GM19438 (cell line): ENCODE measurements around the gene ZNF407.
A peak's percentile ranks its signal among the peaks of the same experiment; 100 is the strongest.

Experiments
- ATAC-seq: cut with Tn5 transposase; IDR thresholded peaks from one replicate; pipeline ENCODE4 v1.9.1; 2021; ENCODE audit warnings: low read depth; ENCODE audit not compliant: unreplicated experiment

The ZNF407 gene

DNA sequence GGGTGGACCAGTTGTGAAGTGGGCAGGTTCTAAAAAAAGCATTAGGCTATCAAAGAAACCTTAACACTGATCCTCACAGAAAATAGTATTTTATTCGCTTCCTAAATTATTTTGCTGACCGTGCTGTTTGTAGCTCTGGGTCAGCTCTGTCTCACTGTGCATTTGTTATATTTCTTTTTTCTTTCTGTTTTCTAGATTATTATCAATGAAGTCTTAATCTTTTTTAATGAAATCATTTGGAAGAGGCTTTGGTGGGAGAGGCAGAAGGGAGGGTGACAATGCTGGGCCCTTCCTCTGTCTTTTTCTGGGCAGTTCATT lies 397.7 kb downstream of the ZNF407 start:
- ATAC-seq: no peak

DNA sequence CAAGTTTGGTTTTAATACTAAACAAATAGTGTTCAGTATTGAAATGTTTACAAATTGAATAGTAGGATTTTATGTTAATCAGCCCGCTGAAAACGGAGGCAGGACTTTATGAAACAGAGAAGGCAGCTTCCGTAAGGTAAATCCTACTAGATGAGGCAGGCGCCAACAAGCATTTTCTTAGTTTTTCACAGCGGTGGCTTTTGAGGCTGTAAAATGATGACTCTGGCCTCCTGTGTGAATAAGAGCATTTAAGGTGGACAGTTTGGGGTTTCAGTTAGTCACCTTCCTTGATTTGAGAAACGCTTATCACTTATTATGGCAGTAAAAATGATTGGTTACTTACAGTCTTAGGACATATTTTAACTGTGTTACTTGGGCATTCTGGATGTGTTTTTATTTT lies 398.4 kb downstream of the ZNF407 start:
- ATAC-seq: no peak

DNA sequence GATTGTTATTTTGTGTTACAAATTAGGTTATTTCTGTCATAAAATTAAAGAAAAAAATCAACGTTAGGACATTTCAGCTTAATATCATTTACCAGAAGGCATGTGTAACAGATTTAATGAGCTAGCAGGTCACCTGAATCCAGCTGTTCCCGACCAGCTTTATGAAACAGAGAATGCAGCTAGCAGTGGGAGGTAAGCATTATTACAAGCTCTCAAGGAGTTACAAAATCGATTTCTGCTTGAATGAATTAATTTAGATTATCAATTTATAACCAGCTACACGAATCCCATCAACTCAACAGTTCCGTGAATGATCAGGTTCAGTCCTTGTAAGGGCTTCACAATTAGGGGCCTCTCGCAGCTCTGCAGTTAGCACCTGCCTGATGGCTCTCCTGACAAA lies 399.3 kb downstream of the ZNF407 start:
- no peak for ATAC-seq

DNA sequence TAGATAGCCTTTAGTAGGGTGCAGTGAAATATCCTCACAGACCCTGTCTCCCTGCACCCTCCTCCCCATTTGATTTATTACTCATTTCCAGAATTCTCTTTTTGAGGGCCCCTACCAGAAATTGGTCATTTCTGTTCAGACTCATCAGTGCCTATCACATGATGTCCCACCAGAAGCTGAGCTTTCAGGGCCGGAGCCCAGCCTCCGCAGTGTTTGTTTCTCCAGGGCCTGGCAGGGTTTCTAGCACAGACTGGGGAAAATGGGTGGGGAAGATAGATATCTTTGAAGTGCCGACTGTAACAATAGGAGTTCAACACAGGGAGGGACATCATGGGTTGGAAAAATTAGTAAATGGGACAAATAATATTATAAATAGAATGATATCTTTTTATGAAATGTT lies 403.2 kb downstream of the ZNF407 start:
- ATAC-seq: no peak

DNA sequence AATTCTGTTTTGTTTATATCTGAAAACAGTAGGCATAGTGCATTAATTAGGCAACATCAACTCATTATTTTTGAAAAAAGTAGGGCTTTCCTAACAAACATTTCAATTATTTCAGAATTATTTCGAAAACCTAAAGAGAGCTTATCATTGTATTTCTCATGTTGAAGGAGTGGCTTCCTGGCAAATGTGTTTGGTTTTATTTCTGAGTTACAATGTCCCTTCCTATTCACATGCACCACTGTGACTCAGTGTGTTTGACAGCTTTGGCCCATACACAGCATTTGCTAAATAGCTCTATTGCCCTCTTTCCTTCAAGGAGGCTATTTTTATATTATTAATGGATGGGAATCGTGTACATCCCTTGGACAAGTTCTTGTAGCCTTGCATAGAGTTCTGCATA lies 405.4 kb downstream of the ZNF407 start:
- no peak for ATAC-seq

DNA sequence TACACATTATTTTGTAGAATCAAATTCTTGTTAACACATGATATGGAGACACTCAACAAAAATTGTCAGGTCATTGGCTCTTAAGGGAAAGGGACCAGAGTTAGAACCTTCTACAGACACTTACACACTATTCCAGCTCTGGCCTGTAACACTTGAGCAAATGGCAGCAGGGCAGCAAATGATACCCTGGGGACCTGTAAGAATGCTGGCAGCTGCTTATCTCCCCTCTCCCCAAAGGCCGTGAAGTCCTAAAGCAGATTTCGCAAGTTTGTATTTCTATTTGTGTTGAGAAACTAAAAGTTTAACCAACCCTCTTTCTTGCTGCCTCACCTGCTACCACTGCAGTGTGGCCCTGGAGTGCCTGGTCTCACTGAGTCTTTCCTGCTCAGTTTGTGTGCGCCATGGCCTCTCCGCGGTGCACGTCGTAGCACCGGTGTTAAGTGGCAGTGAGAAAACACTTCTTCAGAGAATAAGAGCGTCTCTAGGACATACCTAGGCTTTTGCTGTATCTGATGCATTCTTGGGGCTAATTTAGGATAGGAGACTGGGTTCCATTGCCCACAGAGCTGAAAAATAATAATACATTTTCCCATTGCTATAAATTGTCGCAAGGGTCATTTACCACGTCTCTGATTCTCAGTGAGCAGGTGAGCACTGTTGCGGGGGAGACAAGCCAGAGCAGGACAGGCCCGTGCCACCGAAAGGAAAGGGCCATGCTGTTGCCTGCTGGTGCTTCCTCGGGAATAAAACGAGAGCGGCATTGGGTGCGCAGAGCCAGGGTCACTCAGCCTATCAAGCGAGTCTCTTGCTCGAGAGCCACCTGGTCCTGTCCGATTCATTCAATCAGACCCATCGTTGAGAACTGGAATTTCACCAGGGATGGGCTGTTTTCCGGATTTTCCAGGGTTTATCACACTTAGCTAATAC lies 406.4 kb downstream of the ZNF407 start:
- no peak for ATAC-seq

DNA sequence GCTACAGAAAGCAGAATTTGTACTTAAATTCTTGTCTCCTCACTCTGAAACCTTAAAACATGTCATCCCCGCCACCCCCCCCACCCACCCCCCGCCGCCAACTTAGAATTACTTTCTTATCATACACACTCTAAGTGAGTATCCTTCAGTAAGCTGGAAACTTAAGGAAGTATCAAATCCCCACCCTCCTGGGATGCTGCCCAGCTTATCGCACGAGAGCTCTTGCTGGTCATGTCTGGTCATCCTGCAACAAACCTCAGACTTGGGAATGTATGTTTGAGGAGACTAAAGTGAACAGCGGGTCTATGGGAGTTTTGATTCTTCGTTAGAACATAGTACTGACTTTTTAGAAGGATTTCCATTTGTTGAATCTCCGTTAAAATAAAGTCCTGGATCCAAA lies 408.0 kb downstream of the ZNF407 start:
- no peak for ATAC-seq

DNA sequence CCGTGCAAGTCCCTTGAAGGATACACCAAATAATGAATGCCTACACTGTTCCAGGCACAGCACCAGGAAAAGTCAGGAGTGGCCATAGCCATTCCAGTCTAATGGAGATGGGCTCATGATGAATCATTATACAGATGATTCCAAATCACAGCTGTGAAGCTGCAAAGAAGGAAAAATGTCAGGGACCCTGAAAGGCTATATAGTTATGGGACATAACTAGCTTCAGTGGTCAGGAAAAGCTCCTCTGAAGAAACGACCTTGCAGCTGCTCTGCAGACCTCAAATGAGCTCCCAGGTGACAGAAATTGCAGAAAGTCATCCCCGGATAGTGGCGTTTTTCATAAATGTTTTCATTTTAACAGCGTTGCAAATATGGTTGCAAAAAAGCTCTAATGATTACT lies 410.5 kb downstream of the ZNF407 start:
- ATAC-seq: no peak

DNA sequence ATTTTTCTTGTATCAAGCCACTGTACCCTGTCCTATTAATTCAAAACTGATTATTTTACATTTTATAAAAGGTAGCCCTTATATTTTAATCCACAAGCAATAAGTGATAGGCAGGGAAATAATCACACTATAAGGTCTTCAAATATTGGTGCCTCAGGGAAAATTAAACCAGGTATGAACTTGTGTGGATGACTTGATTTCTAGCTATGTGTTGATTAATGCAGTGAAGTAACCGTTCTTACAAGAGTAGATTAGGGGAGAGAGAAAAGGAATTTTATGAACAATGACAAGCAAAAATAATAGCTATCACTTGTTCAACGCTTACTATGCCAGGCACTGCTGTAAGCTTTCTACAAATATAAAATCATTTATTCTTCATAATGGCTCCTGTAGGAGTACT lies 411.6 kb downstream of the ZNF407 start:
- ATAC-seq: no peak

DNA sequence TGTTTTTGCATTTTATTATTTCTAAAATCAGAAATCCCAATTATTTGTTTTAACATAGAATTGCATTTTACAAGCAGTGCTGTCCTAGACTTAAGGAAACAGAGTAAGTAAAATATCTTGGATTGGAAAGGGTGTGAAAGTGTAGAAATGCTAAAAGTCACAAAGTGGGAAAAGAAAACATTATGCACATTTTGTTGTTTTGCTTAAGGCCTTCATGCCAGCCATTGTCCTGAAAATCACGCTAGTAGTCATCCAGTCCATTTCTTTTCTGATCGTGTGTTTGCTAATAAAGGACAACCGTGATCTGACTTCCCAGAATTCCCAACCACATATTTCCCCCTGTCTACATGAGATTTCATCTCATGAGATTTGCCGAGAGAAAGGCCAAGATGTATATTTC lies 412.2 kb downstream of the ZNF407 start:
- ATAC-seq: no peak

DNA sequence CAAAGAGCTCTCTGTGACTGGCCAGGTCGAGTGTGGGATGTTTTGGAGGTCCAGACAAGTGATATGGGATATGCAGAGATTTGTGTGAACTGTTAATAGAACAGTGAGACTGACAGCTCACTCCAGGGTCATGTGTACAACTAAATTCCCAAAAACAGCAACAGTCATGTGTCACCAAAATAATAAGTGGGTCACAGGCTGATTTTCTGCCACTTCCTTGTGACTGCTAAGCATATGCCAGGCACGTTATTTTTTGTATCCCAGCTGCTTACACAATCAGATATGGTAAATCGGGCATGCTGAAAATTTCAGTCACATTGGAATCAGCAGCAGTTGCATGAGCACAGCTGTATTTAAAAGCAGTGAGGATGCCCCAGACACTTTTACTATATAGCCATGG lies 412.6 kb downstream of the ZNF407 start:
- no peak for ATAC-seq

DNA sequence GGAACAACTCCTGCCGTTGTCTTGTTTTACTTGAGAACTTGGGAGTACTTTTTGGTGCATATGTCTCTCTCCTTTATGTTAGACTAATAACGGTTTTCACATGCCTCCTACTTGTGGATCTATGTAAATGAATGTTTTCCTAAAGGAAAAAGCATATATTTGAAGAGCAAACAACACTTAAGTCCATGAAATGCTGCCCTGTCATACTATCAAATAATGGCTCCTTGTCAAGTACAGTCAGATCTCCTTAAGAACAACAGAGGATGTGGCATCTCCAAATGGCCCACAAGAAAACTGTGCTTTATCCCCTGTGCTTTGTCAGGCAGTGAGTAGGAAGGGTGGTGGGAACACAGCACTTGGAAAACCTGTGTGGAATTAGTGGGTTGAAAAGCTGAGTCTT lies 413.0 kb downstream of the ZNF407 start:
- no peak for ATAC-seq

DNA sequence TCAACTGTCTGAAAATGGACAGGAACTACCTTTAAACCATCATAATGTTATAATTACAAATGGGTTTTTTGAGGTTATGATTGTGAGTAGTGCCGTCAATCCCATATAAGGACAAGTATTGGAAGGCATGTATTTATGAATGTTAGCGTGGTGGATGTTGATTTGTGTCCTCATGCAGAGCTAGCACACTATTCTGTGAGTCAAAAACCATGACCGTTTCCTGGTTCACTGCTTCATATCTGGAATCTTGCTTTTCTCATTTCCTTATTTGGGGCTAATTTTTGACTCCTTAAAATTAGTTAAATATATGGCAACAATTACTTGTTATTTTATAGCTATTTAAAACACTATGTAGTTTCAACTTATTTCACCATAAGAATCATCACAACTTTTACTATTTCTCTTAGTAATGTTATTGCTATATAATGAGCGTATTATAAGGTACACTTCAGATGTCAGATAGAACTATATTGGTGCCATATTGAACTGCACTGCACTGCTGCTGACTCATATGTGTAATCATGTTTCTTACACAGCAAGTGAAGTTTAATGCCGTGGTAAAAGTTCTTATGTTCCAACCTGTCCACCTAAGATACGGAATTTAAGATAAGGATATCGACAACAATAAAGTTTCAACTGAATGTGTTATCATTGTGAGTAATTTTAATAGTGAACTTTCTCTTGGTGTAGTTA lies 418.5 kb downstream of the ZNF407 start:
- ATAC-seq: peak; percentile 87

DNA sequence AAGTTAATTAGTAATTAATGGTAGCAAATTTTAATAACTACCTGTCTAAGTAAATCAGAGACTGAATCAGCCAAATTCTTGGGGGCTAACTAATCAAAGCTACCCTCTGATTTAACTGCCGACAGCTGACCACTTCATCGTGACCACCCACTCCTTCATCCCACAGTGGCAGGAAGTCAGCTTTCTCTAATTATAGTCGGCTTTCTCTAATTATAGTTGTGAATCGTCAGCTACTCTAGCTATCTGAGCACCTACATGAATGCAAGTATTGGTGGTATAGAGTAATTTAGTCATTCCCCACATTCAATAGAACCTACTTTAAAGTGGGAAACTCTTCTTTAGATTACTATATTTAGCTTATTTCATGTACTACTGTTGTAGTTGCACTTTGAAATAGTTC lies 425.8 kb downstream of the ZNF407 start:
- ATAC-seq: no peak

DNA sequence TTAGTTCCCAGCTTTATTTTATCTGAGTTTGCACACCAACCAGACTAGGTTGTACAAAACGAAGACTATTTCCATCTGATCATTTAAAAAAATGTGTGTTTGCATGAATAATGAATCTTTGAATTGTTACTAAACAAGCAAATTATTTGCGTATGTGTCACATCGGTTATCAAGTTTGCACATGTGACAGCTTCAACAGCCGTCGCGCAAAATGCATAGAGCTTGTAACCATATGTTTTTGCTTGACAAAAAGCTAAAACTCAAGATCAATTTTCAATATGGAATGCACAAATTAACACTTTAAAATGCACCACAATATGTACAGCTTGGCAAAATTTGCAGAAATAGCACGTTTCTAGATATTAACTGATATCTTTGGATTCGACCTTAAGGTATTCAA lies 427.2 kb downstream of the ZNF407 start:
- no peak for ATAC-seq

DNA sequence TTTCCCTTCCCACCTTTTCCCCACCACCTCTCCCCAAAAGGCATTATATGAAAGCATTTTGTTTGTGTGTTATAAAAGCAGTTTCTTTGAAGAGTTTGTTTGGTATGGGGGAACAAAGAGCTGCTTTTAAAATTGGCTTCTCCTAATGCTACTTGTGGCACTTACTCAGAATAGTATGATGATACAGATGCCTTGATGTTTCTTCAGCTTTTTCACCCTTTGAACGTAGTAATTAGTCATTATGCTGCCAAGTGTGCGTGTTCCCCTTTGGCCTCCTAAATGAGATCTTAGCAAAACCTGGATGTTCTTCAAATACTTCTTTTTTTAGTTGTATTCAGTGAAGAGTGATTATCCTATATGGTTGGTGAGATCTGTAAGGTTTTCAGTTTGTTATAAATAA lies 427.9 kb downstream of the ZNF407 start:
- no peak for ATAC-seq

DNA sequence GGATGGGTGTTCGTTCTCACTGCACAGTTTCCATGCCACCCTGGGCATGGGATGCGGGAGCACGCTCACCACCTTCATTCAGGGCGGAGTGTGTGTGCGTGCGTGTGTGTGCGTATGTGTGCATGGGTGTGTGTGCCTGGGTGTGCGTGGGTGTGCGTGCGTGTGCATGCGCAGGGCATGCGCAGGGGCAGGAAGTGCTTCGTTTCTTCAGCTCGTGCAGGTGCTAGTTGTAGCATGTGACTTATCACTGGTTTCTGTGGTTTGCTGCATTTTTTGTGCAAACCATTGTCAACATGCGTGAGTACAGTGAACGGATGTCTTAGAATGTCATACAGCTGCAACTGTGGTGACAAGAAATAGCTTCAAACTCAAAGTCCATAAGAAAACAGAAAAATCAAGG lies 431.8 kb downstream of the ZNF407 start:
- no peak for ATAC-seq

DNA sequence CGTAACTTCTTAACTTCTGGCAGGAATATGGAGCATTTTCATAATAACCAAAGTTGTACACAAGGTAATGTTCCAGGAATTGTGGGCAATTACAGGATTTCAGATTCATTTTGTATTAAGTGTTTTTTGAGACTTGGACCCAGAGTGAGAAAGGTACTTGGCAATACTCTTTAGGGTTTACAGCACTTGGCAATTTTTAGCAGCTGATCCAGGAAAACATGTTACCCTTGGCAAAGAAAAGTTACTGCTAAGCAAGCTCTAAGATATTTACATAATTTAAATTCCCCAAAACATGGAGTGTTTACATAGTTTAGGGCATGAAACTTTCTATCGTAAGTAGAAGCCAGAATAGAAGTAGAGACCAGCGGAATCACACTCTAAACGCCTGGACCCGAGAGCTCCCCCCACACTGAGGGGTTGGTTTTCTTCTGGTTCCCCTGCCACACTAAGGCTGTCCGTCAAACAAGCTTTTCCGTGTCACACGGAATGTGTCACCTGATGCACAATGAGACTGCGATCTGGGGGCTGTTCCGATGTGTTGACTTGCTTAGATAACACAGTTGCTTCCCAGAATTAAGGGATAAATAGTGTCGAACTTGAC lies 434.1 kb downstream of the ZNF407 start:
- no peak for ATAC-seq

DNA sequence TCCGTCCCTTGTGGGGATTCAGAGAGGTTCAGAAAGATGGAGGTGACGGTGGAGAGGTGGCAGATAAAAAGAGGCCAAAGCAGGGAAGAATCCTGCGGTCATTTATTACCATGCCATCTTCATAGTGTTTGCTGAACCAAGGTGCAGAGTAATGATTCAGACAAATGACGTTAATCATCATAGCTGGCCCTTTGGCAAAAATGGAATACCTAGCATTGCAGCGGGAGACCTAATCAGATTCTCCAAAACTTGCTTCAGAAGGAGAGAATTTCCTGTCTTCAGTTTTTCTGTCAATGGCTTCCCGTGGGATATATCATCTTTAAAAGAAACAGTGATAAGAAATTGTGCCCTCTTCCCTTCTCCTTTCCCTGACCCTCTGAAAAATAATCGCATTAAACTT lies 435.8 kb downstream of the ZNF407 start:
- ATAC-seq: no peak

DNA sequence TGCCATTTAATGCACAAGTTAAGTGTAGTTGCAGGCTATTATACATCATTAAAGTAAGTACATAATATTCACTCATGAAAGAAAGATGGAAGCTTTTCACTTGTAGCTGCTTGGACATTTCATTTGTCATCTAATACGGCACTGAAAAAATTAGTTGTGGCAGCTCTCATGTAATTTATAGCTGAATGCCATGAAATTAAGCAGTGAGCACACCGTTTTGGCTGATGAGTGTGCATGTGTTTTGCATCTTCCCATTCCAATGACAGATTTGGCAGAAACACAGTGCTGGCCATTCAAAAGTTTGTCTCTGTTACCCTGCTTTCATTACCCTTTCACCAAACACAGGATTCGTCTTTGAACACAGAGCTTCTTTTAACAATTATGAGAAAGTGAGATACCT lies 437.3 kb downstream of the ZNF407 start:
- no peak for ATAC-seq

DNA sequence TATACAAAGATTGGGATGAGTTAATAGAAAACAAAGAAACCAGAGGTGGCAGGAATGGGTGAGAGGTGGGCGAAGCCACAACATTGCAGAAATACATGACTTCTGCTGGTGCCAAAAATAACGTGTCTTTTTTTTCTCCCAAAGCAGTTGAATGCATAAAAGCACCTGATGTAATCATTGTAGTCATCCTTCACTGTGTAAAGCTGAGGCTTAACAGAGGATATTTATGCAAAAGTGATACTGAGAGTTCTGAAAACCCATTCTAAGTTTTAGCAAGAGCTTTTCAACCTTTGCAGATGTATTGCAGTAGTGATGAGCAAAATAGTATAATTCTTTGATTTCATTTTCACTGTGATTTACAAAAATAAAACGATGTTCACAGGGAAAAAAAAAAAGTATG lies 438.3 kb downstream of the ZNF407 start:
- no peak for ATAC-seq
